Ishikawa (cell line): ENCODE results near the gene COX7A2.

Source experiments
- CREB1 ChIP-seq: IDR thresholded peaks from 2 replicates; pipeline ENCODE4 v1.6.1; 2012; ENCODE audit warnings: low read depth
- EP300 ChIP-seq: IDR thresholded peaks from 2 replicates; pipeline ENCODE4 v1.6.1; 2012; ENCODE audit warnings: borderline replicate concordance
- FOXM1 ChIP-seq: IDR thresholded peaks from 2 replicates; pipeline ENCODE4 v1.6.1; 2012; ENCODE audit warnings: low read depth, borderline replicate concordance
- MAX ChIP-seq: IDR thresholded peaks from 2 replicates; pipeline ENCODE4 v1.6.1; 2012
- REST ChIP-seq: IDR thresholded peaks from 2 replicates; pipeline ENCODE4 v1.6.1; 2012; ENCODE audit warnings: low read depth, mild to moderate bottlenecking
- TAF1 ChIP-seq: IDR thresholded peaks from 2 replicates; pipeline ENCODE4 v1.6.1; 2012; ENCODE audit warnings: low read depth, mild to moderate bottlenecking
- TEAD4 ChIP-seq: IDR thresholded peaks from 2 replicates; pipeline ENCODE4 v1.6.1; 2012
- ZBTB7A ChIP-seq: IDR thresholded peaks from 2 replicates; pipeline ENCODE4 v1.6.1; 2012; ENCODE audit warnings: low read depth

GRCh38 chr6:75285283-75285639 is 41.7 kb upstream of the COX7A2 start:
- no peak for TF ChIP-seq EP300
- TF ChIP-seq REST, result no peak
- TF ChIP-seq FOXM1, result no peak
- TF ChIP-seq MAX, result no peak
- no peak for TF ChIP-seq TAF1
- TF ChIP-seq ZBTB7A, result no peak
- no peak for TF ChIP-seq TEAD4
- TF ChIP-seq CREB1, result no peak
